Heart right ventricle (tissue), 16 donors: ENCODE measurements around the gene MICAL1. TPM values are rescaled to one million over a fixed set of nuclear protein-coding genes. Genes with fewer than 3 reads are reported as not detected.

Source experiments
- ATAC-seq, 8 donors: fragments of 200-7000 bp; cut with Tn5 transposase; one replicate each; pipeline ENCODE4 v1.9.1; 2020; ENCODE audit warnings: mild to moderate bottlenecking in 8 of 8, moderate library complexity in 8 of 8, moderate number of reproducible peaks in 1 of 8
- DNase-seq, 2 donors: peaks; one replicate each; pipeline ENCODE4 v3.0.0-alpha.2; 2020
- H3K27ac ChIP-seq, 10 donors: fragments of 200-600 bp; sonication (generic) in 2 of 10; one replicate each; pipeline versions ENCODE4 v1.5.0 to v1.8.0; 2020 to 2022; ENCODE audit warnings: mild to moderate bottlenecking in 3 of 10
- H3K27me3 ChIP-seq, 7 donors: fragments of 200-600 bp; one replicate each; pipeline ENCODE4 v1.8.0; 2021 to 2022; ENCODE audit warnings: mild to moderate bottlenecking in 2 of 7
- H3K36me3 ChIP-seq, 9 donors: fragments of 200-600 bp; sonication (generic) in 1 of 9; one replicate each; pipeline versions ENCODE4 v1.5.0 to v1.8.0; 2020 to 2022; ENCODE audit warnings: mild to moderate bottlenecking in 2 of 9
- H3K4me1 ChIP-seq, 9 donors: fragments of 200-600 bp; sonication (generic) in 1 of 9; one replicate each; pipeline versions ENCODE4 v1.5.0 to v1.8.0; 2020 to 2022; ENCODE audit warnings: mild to moderate bottlenecking in 4 of 9
- H3K4me3 ChIP-seq, 10 donors: fragments of 200-600 bp; sonication (generic) in 2 of 10; one replicate each; pipeline versions ENCODE4 v1.5.0 to v1.8.0; 2020 to 2022; ENCODE audit warnings: mild to moderate bottlenecking in 7 of 10, moderate library complexity in 2 of 10
- H3K9me3 ChIP-seq, 11 donors: fragments of 200-600 bp in 10 of 11; sonication (generic) in 2 of 11; one replicate each; pipeline versions ENCODE4 v1.5.0 to v1.8.0; 2013 to 2022; ENCODE audit warnings: mild to moderate bottlenecking in 2 of 11, control low read depth in 1 of 11, moderate library complexity in 1 of 11
- WGBS, 2 donors: extraction: QIAGEN DNeasy Blood & Tissue Kit; methylation state at CpG; one replicate each; pipeline ENCODE4 v1.1.7; 2013; ENCODE audit warnings: inconsistent platforms in 1 of 2; 5-methylcytosine and 5-hydroxymethylcytosine counted together
- intact Hi-C, 10 donors: fragments of 100-400 bp; cut with DNase I; formaldehyde crosslinking; loops; one replicate each; pipeline versions ENCODE4 v1.11.1 to v1.14.2; 2022
- polyA plus RNA-seq, 2 donors: library from polyadenylated mRNA; stranded (reverse); fragments of 200-250 nt; gene quantifications; one replicate each; pipeline ENCODE4 v1.2.3, GENCODE V29; 2013
- total RNA-seq, 10 donors: library from RNA; stranded (reverse); fragmentation: NEBNext Ultra II Directional in 3 of 10; extraction: Animal tissue kit (Norgen Biotek cat#: 25700) in 3 of 10; gene quantifications; one replicate each; pipeline versions ENCODE4 v1.2.1 to v1.2.4, GENCODE V29; 2021 to 2023
- TF ChIP-seq, protein P1 (sequence below), 9 donors: fragments of 200-600 bp; sonication (generic) in 2 of 9; IDR thresholded peaks; one replicate each; pipeline versions ENCODE4 v1.5.0 to v1.8.0; 2021 to 2022; ENCODE audit warnings: antibody characterized with exemption in 9 of 9, mild to moderate bottlenecking in 5 of 9, moderate library complexity in 1 of 9
- donor health status: Arrhythmogenic right ventricular cardiomyopathy.
- donor health status: ischemic (EF 13 %, LVEDD 7.1; RV severe dilation, severe dysfunction).
- donor health status: healthy with polysubstance abuse.
- donor health status: DM: no; HTN: yes; CAD: no.
- donor health status: DM: no; HTN: no; CAD: no.
- donor health status: ischemic (EF 25% LVEDD 6.9; RV normal size, moderate dysfunction).
- donor health status: ischemic (EF 25% LVEDD 5.7; RV mildly dilated, moderate dysfunction).
- donor health status: healthy.
- donor health status: DM: yes; HTN: yes; CAD: no.
- donor health status: Ischemic cardiomyopathy.
- donor health status: ischemic (EF 35%, LVEDD 5.7; RV mildly dilated, moderate dysfunction).
- donor health status: nonischemic (EF 11% LVEDD 7.7; RV severe dilation, severe dysfunction).
- donor health status: DM: yes; HTN: yes; CAD: no.
- donor health status: PGD.
- donor health status: ischemic (EF 29% LVEDD 5.4; RV normal size, mild dysfunction).
- donor health status: nonischemic (EF 23%, LVEDD 6.1; RV moderate dilation, normal function).

Gene MICAL1
- total and polyA plus RNA-seq, 12 donors: 2.4 to 24.0 (median 5.6) TPM

DNA sequence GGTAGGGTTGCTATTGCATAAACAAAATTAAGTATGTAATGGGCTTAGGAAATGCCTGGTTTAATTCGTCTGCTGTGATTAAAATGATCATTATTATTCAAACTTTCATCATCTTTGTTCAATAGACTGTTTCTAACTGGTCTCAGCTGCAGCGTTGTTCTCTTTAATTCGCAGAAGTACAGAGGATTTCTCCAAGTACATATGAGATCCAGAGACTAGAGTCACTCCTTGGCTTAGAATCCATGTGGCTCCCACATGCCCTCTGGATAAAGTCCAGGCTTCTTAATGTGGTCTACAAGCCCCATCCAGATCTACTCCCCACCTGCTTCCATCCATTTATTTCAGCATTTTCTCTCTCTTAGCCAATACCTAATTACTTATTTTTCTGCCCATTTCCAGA, 28.6 kb upstream of the MICAL1 start:
- TF ChIP-seq, protein P1, sequence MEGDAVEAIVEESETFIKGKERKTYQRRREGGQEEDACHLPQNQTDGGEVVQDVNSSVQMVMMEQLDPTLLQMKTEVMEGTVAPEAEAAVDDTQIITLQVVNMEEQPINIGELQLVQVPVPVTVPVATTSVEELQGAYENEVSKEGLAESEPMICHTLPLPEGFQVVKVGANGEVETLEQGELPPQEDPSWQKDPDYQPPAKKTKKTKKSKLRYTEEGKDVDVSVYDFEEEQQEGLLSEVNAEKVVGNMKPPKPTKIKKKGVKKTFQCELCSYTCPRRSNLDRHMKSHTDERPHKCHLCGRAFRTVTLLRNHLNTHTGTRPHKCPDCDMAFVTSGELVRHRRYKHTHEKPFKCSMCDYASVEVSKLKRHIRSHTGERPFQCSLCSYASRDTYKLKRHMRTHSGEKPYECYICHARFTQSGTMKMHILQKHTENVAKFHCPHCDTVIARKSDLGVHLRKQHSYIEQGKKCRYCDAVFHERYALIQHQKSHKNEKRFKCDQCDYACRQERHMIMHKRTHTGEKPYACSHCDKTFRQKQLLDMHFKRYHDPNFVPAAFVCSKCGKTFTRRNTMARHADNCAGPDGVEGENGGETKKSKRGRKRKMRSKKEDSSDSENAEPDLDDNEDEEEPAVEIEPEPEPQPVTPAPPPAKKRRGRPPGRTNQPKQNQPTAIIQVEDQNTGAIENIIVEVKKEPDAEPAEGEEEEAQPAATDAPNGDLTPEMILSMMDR (IDR thresholded peaks at IDR 0.05): no peak
- intact Hi-C loops: loop anchor here in 4 of 10 donors (5.0 to 10.0 kb wide), 4 partner anchors 42 to 1529 kb away; partner anchors contain the start of genes CD164 (in 2 of the 4), PPIL6 (in 1 of the 4), SEC63 (in 1 of the 4) and SMPD2 (in 1 of the 4)
- whole genome bisulfite sequencing, 2 donors: 46 to 53% methylated on average over 3 of the region's 3 CpGs

DNA sequence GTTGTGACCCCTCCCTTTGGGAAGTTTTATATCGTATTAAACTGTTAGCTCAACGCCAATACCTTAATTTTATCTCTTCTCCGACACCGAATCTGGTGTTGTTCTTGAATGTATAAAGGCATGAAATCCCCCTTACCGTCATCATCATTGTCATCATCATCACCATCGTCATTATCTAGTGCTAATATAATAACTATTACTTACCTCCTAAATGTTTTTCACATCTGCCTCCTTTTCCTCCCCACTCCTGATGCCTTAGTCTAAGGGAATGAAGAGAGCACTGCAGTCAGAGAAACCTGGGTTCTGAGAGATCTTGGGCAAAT, 28.1 kb upstream of the MICAL1 start:
- 1 to 2% methylated on average over 6 of the region's 6 CpGs for WGBS, 2 donors
- intact Hi-C loops: loop anchor here in 4 of 10 donors (1.0 to 10.0 kb wide), 6 partner anchors 41 to 1529 kb away; partner anchors contain the start of genes CD164 (in 3 of the 4), PPIL6 (in 2 of the 4), SMPD2 (in 2 of the 4) and SEC63 (in 1 of the 4)
- Histone ChIP-seq H3K4me1 (peaks cover 4 to 45% (median 40%) of the 10 kb centered on the region in 9 donors), H3K9me3 (no peaks in the 10 kb centered on the region), H3K27ac (peak overlapping the region in 7 of 10 donors; percentile 35 to 92 (median 56)), H3K27me3 (no peaks in the 10 kb centered on the region), H3K36me3 (peaks cover 0 to 27% (median 5%) of the 10 kb centered on the region in 9 donors), H3K4me3 (peak overlapping the region in 9 of 10 donors; percentile 54 to 100 (median 93))
- ATAC-seq (no peak), DNase-seq (no peak)
- TF ChIP-seq, protein P1 (IDR thresholded peaks at IDR 0.05): no peak

More for the DNA sequence above, 28.6 kb upstream of the MICAL1 start:
- Histone ChIP-seq H3K4me3 (peak overlapping the region in 5 of 10 donors; percentile 54 to 100 (median 93)), H3K9me3 (no peaks in the 10 kb centered on the region), H3K27ac (peak overlapping the region in 5 of 10 donors; percentile 56 to 92 (median 62)), H3K27me3 (no peaks in the 10 kb centered on the region), H3K4me1 (peaks cover 4 to 40% (median 35%) of the 10 kb centered on the region in 9 donors), H3K36me3 (peaks cover 0 to 27% (median 5%) of the 10 kb centered on the region in 9 donors)
- DNase-seq (no peak), ATAC-seq (no peak)

DNA sequence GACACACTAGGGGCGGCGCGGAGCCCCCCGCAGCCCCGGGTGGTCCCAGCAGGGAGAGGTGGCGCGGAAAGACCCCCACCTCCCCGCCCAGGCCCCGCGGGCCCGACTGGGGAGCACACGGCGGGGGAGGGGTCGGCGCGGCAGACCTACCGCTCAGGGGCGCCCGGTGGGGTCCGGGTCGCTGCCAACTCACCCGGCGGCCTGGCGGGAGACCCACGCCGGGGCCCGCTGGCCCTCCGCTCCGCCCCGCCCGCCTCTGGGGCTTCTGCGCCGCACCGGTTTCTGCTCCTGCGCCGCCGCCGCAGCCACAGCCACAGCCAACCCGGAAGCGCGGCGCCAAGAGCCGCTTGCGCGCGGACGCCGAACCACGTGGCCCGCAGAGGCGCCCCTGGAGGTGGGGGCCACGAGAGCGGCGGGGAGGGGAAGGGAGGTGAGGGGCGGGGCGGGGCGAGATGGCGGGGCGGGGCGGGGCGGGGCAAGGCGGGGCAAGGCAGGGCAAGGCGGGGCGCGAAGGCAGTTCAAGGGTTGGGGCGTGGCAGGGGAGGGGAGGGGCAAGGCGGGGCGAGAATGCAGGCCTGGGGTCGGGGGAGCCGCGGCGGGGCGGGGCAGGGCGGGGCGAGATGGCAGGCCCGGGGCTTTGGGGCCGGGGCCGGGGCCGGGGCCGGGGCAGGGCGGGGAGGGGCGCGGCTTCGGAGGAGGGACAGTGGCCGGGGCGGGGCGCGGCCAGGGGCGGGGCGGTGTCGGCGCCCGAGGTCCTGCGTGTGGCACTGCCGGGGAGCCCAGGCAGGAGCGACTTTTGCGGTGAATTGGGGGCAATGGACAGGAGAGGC, 27.5 kb upstream of the MICAL1 start, which contains the start of gene ZBTB24:
TSS of gene ZBTB24 (minus strand) at position 315 of the 830 bp plus-strand sequence. CDS start 1,193 bp downstream, outside the sequence.
- intact Hi-C loops: loop anchor here in 4 of 10 donors (1.0 to 10.0 kb wide), 6 partner anchors 41 to 1528 kb away; partner anchors contain the start of genes CD164 (in 3 of the 4), PPIL6 (in 2 of the 4), SMPD2 (in 2 of the 4) and SEC63 (in 1 of the 4)
- 1% methylated on average over 59 to 82 of the region's 97 CpGs for WGBS, 2 donors
- ATAC-seq: peak; percentile 97 to 98 (median 98)

More for the DNA sequence above, 27.5 kb upstream of the MICAL1 start, which contains the start of gene ZBTB24:
- peak within 1 kb of the TSS; percentile 75 to 100 (median 92) for H3K4me3 ChIP-seq
- peaks cover 0 to 30% (median 5%) of the 10 kb centered on the region in 9 donors for H3K36me3 ChIP-seq
- peak within 1 kb of the TSS in 9 of 10 donors; percentile 66 to 94 (median 83) for H3K27ac ChIP-seq
- H3K9me3 ChIP-seq: no peaks in the 10 kb centered on the region
- H3K4me1 ChIP-seq: peaks cover 4 to 50% (median 45%) of the 10 kb centered on the region in 9 donors
- no peaks in the 10 kb centered on the region for H3K27me3 ChIP-seq
- peak; percentile 87 to 93 for DNase-seq
- TF ChIP-seq, protein P1 (IDR thresholded peaks at IDR 0.05): no peak
